Transverse colon (tissue), 4 donors: ENCODE results near the gene SDR42E2.

Experiments
- CTCF ChIP-seq, 5 experiments: fragments of 200-600 bp in 3 of 5; fragments of 450-650 bp in 2 of 5; sonication (generic) in 3 of 5; IDR thresholded peaks; 1 replicate in 2 of 5; 2 replicates in 3 of 5; pipeline ENCODE4 v1.5.1; 2016 to 2017; ENCODE audit warnings: antibody characterized with exemption in 5 of 5, inconsistent platforms in 3 of 5, mild to moderate bottlenecking in 2 of 5, moderate library complexity in 1 of 5
- POLR2A ChIP-seq: fragments of 450-650 bp; IDR thresholded peaks from one replicate; pipeline ENCODE4 v1.6.1; 2016; ENCODE audit warnings: antibody characterized with exemption, mild to moderate bottlenecking, moderate library complexity
- POLR2AphosphoS5 ChIP-seq, 3 donors: sonication (generic); formaldehyde crosslinking; IDR thresholded peaks; one replicate each; pipeline ENCODE4 v1.6.1; 2016; ENCODE audit warnings: antibody characterized with exemption in 3 of 3

- TF ChIP-seq CTCF (IDR thresholded peaks at IDR 0.05) (no peak), POLR2AphosphoS5 (IDR thresholded peaks at IDR 0.05) (no peak), POLR2A (no peak)
Observed at GRCh38 chr16:22117609-22118008, 44.7 kb upstream of the SDR42E2 start.
